Liver (tissue), 9 donors: Measurements from ENCODE around the gene NRG3. TPM values are rescaled to one million over a fixed set of nuclear protein-coding genes. Genes with fewer than 3 reads are reported as not detected.

ENCODE experiments used
- DNase-seq: peaks from one replicate; pipeline ENCODE4 v3.0.0-alpha.2; 2017; ENCODE audit warnings: low spot score
- H3K27ac ChIP-seq, 2 donors: one replicate each; pipeline ENCODE4 v1.7.0; 2013; ENCODE audit warnings: inconsistent platforms in 2 of 2, low read length in 2 of 2, control low read depth in 1 of 2, low read depth in 1 of 2, mild to moderate bottlenecking in 1 of 2
- H3K27me3 ChIP-seq, 4 donors: one replicate each; pipeline versions ENCODE4 v1.6.1 to v1.7.0; 2013; ENCODE audit warnings: low read length in 3 of 4, inconsistent platforms in 1 of 4, mild to moderate bottlenecking in 1 of 4, moderate library complexity in 1 of 4; ENCODE audit not compliant: control insufficient read depth in 4 of 4, insufficient read depth in 4 of 4
- H3K36me3 ChIP-seq, 4 donors: one replicate each; pipeline versions ENCODE4 v1.6.1 to v1.7.0; 2013; ENCODE audit warnings: low read length in 3 of 4, mild to moderate bottlenecking in 3 of 4, low read depth in 1 of 4, moderate library complexity in 1 of 4; ENCODE audit not compliant: control insufficient read depth in 4 of 4, insufficient read depth in 3 of 4
- H3K4me1 ChIP-seq, 4 donors: one replicate each; pipeline versions ENCODE4 v1.6.1 to v1.7.0; 2013; ENCODE audit warnings: low read length in 3 of 4, mild to moderate bottlenecking in 3 of 4, moderate library complexity in 1 of 4; ENCODE audit not compliant: control insufficient read depth in 4 of 4, insufficient read depth in 4 of 4
- H3K4me3 ChIP-seq, 3 donors: one replicate each; pipeline versions ENCODE4 v1.6.1 to v1.7.0; 2013; ENCODE audit warnings: low read length in 3 of 3, control low read depth in 1 of 3, low read depth in 1 of 3, mild to moderate bottlenecking in 1 of 3
- H3K9ac ChIP-seq, 2 donors: one replicate each; pipeline ENCODE4 v1.7.0; 2013; ENCODE audit warnings: low read length in 2 of 2, mild to moderate bottlenecking in 2 of 2, moderate library complexity in 2 of 2, control low read depth in 1 of 2, low read depth in 1 of 2
- H3K9me3 ChIP-seq, 4 donors: one replicate each; pipeline versions ENCODE4 v1.6.1 to v1.7.0; 2013; ENCODE audit warnings: low read length in 3 of 4; ENCODE audit not compliant: control insufficient read depth in 4 of 4
- FOXA1 ChIP-seq: IDR thresholded peaks from 2 replicates; pipeline ENCODE4 v1.6.1; 2016; ENCODE audit warnings: antibody characterized with exemption
- GABPA ChIP-seq, 2 donors: IDR thresholded peaks in 1 of 2; conservative IDR thresholded peaks in 1 of 2; 2 replicates each; pipeline ENCODE4 v1.6.1; 2016; ENCODE audit warnings: antibody characterized with exemption in 2 of 2, mild to moderate bottlenecking in 1 of 2, moderate library complexity in 1 of 2
- HNF4G ChIP-seq: IDR thresholded peaks from 2 replicates; pipeline ENCODE4 v1.6.1; 2016; ENCODE audit warnings: antibody characterized with exemption
- JUND ChIP-seq, 2 donors: IDR thresholded peaks; 2 replicates each; pipeline ENCODE4 v1.6.1; 2016; ENCODE audit warnings: antibody characterized with exemption in 2 of 2
- NR2F2 ChIP-seq: IDR thresholded peaks from 2 replicates; pipeline ENCODE4 v1.6.1; 2016; ENCODE audit warnings: antibody characterized with exemption
- RAD21 ChIP-seq, 2 donors: IDR thresholded peaks; 2 replicates each; pipeline ENCODE4 v1.6.1; 2016; ENCODE audit warnings: antibody characterized with exemption in 2 of 2, mild to moderate bottlenecking in 2 of 2
- RXRA ChIP-seq, 2 donors: IDR thresholded peaks; 2 replicates each; pipeline ENCODE4 v1.6.1; 2017 to 2018; ENCODE audit warnings: antibody characterized with exemption in 2 of 2, mild to moderate bottlenecking in 1 of 2
- SP1 ChIP-seq: IDR thresholded peaks from 2 replicates; pipeline ENCODE4 v1.6.1; 2018; ENCODE audit warnings: antibody characterized with exemption, mild to moderate bottlenecking
- YY1 ChIP-seq: IDR thresholded peaks from 2 replicates; pipeline ENCODE4 v1.6.1; 2016; ENCODE audit warnings: antibody characterized with exemption, mild to moderate bottlenecking
- WGBS: extraction: QIAGEN DNeasy Blood & Tissue Kit; methylation state at CpG from one replicate; pipeline ENCODE4 v1.1.7; 2013; 5-methylcytosine and 5-hydroxymethylcytosine counted together
- polyA plus RNA-seq, 2 donors: library from polyadenylated mRNA; stranded (reverse) in 1 of 2; unstranded in 1 of 2; fragments of 200-250 nt in 1 of 2; fragments of >200 nt in 1 of 2; fragmentation: Nextera tagmentation in 1 of 2; extraction: Ambion mirVana in 1 of 2; gene quantifications; one replicate each; pipeline versions ENCODE4 v1.2.1 to v1.2.3, GENCODE V29; 2013 to 2015
- total RNA-seq, 2 donors: library from RNA; depleted of rRNA; stranded (reverse); fragments of >200 nt; gene quantifications; one replicate each; pipeline ENCODE4 v1.2.3, GENCODE V29; 2014
- TF ChIP-seq, protein P1 (sequence below): IDR thresholded peaks from 2 replicates; pipeline ENCODE4 v1.6.1; 2016; ENCODE audit warnings: antibody characterized with exemption
- TF ChIP-seq, protein P2 (sequence below): IDR thresholded peaks from 2 replicates; pipeline ENCODE4 v1.6.1; 2016; ENCODE audit warnings: antibody characterized with exemption
- TF ChIP-seq, protein P3 (sequence below): IDR thresholded peaks from 2 replicates; pipeline ENCODE4 v1.6.1; 2016; ENCODE audit warnings: antibody characterized with exemption
- TF ChIP-seq, protein P4 (sequence below): IDR thresholded peaks from 2 replicates; pipeline ENCODE4 v1.6.1; 2016; ENCODE audit warnings: antibody characterized with exemption, mild to moderate bottlenecking
- donor health status: healthy.
- donor health status: healthy.
- donor health status: healthy.
- donor health status: healthy.
- donor health status: healthy.

NRG3 gene
- total and polyA plus RNA-seq, 4 donors, result 0.24 to 3.7 (median 0.38) TPM

DNA sequence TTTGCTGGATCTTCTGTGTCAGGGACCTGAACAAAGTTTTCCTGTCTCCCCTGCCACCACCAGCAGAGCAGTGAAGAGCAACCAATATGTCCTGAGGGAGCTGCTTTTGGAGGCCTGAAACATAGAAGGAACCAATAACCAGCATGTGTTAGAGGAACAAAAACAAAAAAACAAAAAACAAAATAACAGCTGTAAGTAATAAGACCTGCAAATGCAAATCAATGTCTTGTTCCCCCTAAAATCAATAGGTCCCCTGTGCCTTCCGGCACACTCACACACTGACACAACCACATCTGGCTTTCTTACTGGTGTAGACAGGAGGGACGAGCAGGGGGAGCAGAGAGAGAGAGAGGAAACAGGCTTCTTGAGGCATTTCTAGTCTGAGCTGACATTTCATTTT lies 94.1 kb downstream of the NRG3 start:
- TF ChIP-seq, protein P1, sequence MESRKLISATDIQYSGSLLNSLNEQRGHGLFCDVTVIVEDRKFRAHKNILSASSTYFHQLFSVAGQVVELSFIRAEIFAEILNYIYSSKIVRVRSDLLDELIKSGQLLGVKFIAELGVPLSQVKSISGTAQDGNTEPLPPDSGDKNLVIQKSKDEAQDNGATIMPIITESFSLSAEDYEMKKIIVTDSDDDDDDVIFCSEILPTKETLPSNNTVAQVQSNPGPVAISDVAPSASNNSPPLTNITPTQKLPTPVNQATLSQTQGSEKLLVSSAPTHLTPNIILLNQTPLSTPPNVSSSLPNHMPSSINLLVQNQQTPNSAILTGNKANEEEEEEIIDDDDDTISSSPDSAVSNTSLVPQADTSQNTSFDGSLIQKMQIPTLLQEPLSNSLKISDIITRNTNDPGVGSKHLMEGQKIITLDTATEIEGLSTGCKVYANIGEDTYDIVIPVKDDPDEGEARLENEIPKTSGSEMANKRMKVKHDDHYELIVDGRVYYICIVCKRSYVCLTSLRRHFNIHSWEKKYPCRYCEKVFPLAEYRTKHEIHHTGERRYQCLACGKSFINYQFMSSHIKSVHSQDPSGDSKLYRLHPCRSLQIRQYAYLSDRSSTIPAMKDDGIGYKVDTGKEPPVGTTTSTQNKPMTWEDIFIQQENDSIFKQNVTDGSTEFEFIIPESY, result no peak
- TF ChIP-seq SP1 (no peak), JUND (IDR thresholded peaks at IDR 0.05) (no peak), YY1 (no peak), RAD21 (IDR thresholded peaks at IDR 0.05) (no peak), RXRA (IDR thresholded peaks at IDR 0.05) (no peak), FOXA1 (no peak)
- TF ChIP-seq, protein P2, sequence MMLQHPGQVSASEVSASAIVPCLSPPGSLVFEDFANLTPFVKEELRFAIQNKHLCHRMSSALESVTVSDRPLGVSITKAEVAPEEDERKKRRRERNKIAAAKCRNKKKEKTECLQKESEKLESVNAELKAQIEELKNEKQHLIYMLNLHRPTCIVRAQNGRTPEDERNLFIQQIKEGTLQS, result no peak

DNA sequence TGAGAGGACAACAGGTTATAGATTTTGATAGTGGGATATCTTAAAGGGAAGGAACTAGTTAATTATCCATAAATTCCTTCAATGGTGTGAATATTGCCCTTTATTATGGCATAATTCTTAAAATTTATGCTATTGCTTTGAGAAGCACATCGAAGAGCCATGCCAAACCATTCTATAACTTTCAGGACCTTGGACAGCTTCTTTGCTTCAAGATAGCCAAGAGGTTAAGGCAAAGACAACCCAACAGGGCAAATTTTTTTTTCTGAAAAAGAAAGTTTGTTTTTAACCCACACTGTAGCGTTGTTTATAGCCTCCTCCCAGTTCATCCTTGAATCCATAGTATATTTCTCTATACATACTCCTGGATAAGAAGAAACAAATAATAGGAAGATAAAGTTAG lies 103.2 kb downstream of the NRG3 start:
- DNase-seq, result no peak
- Histone ChIP-seq H3K36me3 (no peaks in the 10 kb centered on the region), H3K4me3 (no peak overlapping the region), H3K4me1 (no peaks in the 10 kb centered on the region), H3K9ac (no peak overlapping the region), H3K27me3 (no peaks in the 10 kb centered on the region), H3K27ac (no peak overlapping the region), H3K9me3 (peaks cover 0 to 9% (median 0%) of the 10 kb centered on the region in 4 donors)
- TF ChIP-seq, protein P3, sequence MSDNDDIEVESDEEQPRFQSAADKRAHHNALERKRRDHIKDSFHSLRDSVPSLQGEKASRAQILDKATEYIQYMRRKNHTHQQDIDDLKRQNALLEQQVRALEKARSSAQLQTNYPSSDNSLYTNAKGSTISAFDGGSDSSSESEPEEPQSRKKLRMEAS, result no peak
- TF ChIP-seq HNF4G (no peak), FOXA1 (no peak), RXRA (IDR thresholded peaks at IDR 0.05) (no peak), GABPA (IDR thresholded peaks at IDR 0.05 in 1 of 2, conservative IDR thresholded peaks at IDR 0.05 in 1 of 2) (no peak), NR2F2 (no peak)
- TF ChIP-seq, protein P4, sequence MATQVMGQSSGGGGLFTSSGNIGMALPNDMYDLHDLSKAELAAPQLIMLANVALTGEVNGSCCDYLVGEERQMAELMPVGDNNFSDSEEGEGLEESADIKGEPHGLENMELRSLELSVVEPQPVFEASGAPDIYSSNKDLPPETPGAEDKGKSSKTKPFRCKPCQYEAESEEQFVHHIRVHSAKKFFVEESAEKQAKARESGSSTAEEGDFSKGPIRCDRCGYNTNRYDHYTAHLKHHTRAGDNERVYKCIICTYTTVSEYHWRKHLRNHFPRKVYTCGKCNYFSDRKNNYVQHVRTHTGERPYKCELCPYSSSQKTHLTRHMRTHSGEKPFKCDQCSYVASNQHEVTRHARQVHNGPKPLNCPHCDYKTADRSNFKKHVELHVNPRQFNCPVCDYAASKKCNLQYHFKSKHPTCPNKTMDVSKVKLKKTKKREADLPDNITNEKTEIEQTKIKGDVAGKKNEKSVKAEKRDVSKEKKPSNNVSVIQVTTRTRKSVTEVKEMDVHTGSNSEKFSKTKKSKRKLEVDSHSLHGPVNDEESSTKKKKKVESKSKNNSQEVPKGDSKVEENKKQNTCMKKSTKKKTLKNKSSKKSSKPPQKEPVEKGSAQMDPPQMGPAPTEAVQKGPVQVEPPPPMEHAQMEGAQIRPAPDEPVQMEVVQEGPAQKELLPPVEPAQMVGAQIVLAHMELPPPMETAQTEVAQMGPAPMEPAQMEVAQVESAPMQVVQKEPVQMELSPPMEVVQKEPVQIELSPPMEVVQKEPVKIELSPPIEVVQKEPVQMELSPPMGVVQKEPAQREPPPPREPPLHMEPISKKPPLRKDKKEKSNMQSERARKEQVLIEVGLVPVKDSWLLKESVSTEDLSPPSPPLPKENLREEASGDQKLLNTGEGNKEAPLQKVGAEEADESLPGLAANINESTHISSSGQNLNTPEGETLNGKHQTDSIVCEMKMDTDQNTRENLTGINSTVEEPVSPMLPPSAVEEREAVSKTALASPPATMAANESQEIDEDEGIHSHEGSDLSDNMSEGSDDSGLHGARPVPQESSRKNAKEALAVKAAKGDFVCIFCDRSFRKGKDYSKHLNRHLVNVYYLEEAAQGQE, result peak; percentile 99
- TF ChIP-seq, protein P2, result no peak
- TF ChIP-seq, protein P1, result no peak
- WGBS, result 71% methylated on average over 2 of the region's 2 CpGs

More for the DNA sequence above, 94.1 kb downstream of the NRG3 start:
- DNase-seq, result no peak
- H3K27ac ChIP-seq, result no peak overlapping the region
- no peak overlapping the region for H3K9ac ChIP-seq
- no peaks in the 10 kb centered on the region for H3K27me3 ChIP-seq
- no peaks in the 10 kb centered on the region for H3K4me1 ChIP-seq
- H3K36me3 ChIP-seq, result no peaks in the 10 kb centered on the region
- H3K4me3 ChIP-seq, result no peak overlapping the region
- peaks cover 0 to 4% (median 1%) of the 10 kb centered on the region in 4 donors for H3K9me3 ChIP-seq
- 70% methylated on average over 2 of the region's 2 CpGs for WGBS
